HepG2 (cell line): ENCODE data around the gene ARVCF. TPM values are rescaled to one million over a fixed set of nuclear protein-coding genes. Genes with fewer than 3 reads are reported as not detected.

Source experiments
- ATAC-seq: fragments of 200-7000 bp; cut with Tn5 transposase; 3 replicates; pipeline ENCODE4 v1.9.1; 2020; ENCODE audit warnings: mild to moderate bottlenecking, moderate library complexity
- BruUV-seq: library from RNA; stranded (reverse); fragments of 400-500 nt; replicated peaks from 2 replicates; lab custom pipeline; 2021; lab: Mats Ljungman, UMichigan
- CTCF ChIA-PET: fragments of 300-600 bp; formaldehyde crosslinking; extraction: SDS; loops from one replicate; lab custom pipeline; 2021; ENCODE audit warnings: low total read pairs, inconsistent platforms, low intra/inter-chr PET ratio; lab: Yijun Ruan, JAX
- POLR2A ChIA-PET: fragments of 350-600 bp; sonication (Branson Sonifier 250); formaldehyde crosslinking; loops from one replicate; lab custom pipeline; 2020; ENCODE audit warnings: antibody characterized with exemption, inconsistent platforms; lab: Yijun Ruan, JAX
- DNase-seq: peaks from one replicate; pipeline ENCODE4 v3.0.0-alpha.2; 2015; ENCODE audit warnings: low spot score
- FAIRE-seq: peaks from 3 replicates; lab custom pipeline; 2011; peaks lifted over from hg19 to GRCh38; lab: Jason Lieb, UNC
- H2AFZ ChIP-seq: one replicate; pipeline ENCODE4 v1.6.1; 2011; ENCODE audit warnings: low read length, inconsistent platforms
- H3K27ac ChIP-seq: fragments of 300-600 bp; 3 replicates; pipeline ENCODE4 v1.8.0; 2011; ENCODE audit warnings: mixed run types, mild to moderate bottlenecking, mixed read lengths, low read length, inconsistent platforms; ENCODE audit not compliant: insufficient read depth; ENCODE audit errors: extremely low read length
- H3K27me3 ChIP-seq, 2 experiments: fragments of 200-600 bp in 1 of 2; 2 replicates in 1 of 2; 3 replicates in 1 of 2; pipeline versions ENCODE4 v1.6.0 to v1.8.0; 2011; ENCODE audit warnings: low read length in 2 of 2, mild to moderate bottlenecking in 2 of 2, moderate library complexity in 2 of 2, inconsistent platforms in 1 of 2; ENCODE audit not compliant: insufficient read depth in 2 of 2, control insufficient read depth in 1 of 2
- H3K36me3 ChIP-seq, 2 experiments: fragments of 200-600 bp in 1 of 2; replicated peaks in 1 of 2; 2 replicates in 1 of 2; 3 replicates in 1 of 2; pipeline versions ENCODE4 v1.5.1 to v1.8.0; 2011; ENCODE audit warnings: low read length in 2 of 2, inconsistent platforms in 1 of 2; ENCODE audit not compliant: insufficient read depth in 2 of 2, control insufficient read depth in 1 of 2
- H3K4me1 ChIP-seq: 2 replicates; pipeline ENCODE4 v1.5.1; 2012; ENCODE audit warnings: low read length, inconsistent platforms; ENCODE audit not compliant: insufficient read depth
- H3K4me2 ChIP-seq: 2 replicates; pipeline ENCODE4 v1.6.0; 2011; ENCODE audit warnings: low read depth, low read length, inconsistent platforms
- H3K4me3 ChIP-seq, 3 experiments: fragments of 200-600 bp in 1 of 3; sonication (generic), shearing (Covaris generic) in 1 of 3; replicated peaks in 1 of 3; 2 replicates each; pipeline ENCODE4 v1.5.1; 2011 to 2016; ENCODE audit warnings: low read length in 3 of 3, inconsistent platforms in 2 of 3, low read depth in 2 of 3, mild to moderate bottlenecking in 2 of 3, control low read depth in 1 of 3, mixed read lengths in 1 of 3; ENCODE audit not compliant: insufficient read depth in 1 of 3
- H3K79me2 ChIP-seq: one replicate; pipeline ENCODE4 v1.6.1; 2011; ENCODE audit warnings: low read length, inconsistent platforms; ENCODE audit not compliant: insufficient read depth
- H3K9ac ChIP-seq: 2 replicates; pipeline ENCODE4 v1.6.0; 2011; ENCODE audit warnings: mild to moderate bottlenecking, low read depth, low read length, inconsistent platforms; ENCODE audit not compliant: insufficient read depth
- H3K9me3 ChIP-seq: 2 replicates; pipeline ENCODE4 v1.5.1; 2012; ENCODE audit warnings: mild to moderate bottlenecking, low read length
- H4K20me1 ChIP-seq: 2 replicates; pipeline ENCODE4 v1.6.0; 2011; ENCODE audit warnings: inconsistent platforms, mild to moderate bottlenecking, low read length, moderate library complexity; ENCODE audit not compliant: insufficient read depth
- ISX ChIP-seq: sonication (generic); formaldehyde crosslinking; conservative IDR thresholded peaks from 2 replicates; pipeline ENCODE4 v1.5.0; 2020; ENCODE audit warnings: missing genetic modification reagents
- MEIS2 ChIP-seq: sonication (generic); formaldehyde crosslinking; IDR thresholded peaks from 2 replicates; pipeline ENCODE4 v1.9.0; 2021; ENCODE audit warnings: mild to moderate bottlenecking, missing genetic modification reagents
- POLR2A ChIP-seq, 2 experiments: IDR thresholded peaks; 2 replicates each; pipeline ENCODE4 v1.6.1; 2011; ENCODE audit warnings: low read depth in 2 of 2, low read length in 2 of 2, mild to moderate bottlenecking in 1 of 2, moderate library complexity in 1 of 2; ENCODE audit not compliant: insufficient read depth in 1 of 2
- POLR2AphosphoS2 ChIP-seq: IDR thresholded peaks from 2 replicates; pipeline ENCODE4 v1.6.1; 2011; ENCODE audit warnings: low read depth, low read length, improper control_type of control experiment
- SIX1 ChIP-seq: sonication (generic); formaldehyde crosslinking; IDR thresholded peaks from 2 replicates; pipeline ENCODE4 v1.4.0; 2020; ENCODE audit warnings: missing genetic modification reagents, borderline replicate concordance
- ZNF350 ChIP-seq: sonication (generic); formaldehyde crosslinking; IDR thresholded peaks from 2 replicates; pipeline ENCODE4 v1.4.0; 2020; ENCODE audit warnings: mild to moderate bottlenecking, low read depth, missing genetic modification reagents, borderline replicate concordance
- ZNF660 ChIP-seq: sonication (generic); formaldehyde crosslinking; IDR thresholded peaks from 2 replicates; pipeline ENCODE4 v1.5.1; 2020; ENCODE audit warnings: mild to moderate bottlenecking, low read depth, missing genetic modification reagents, borderline replicate concordance
- WGBS: methylation state at CpG from one replicate; pipeline ENCODE4 v1.1.6; 2017; ENCODE audit warnings: low lambda C conversion rate; 5-methylcytosine and 5-hydroxymethylcytosine counted together
- in situ Hi-C: cut with HindIII; loops from 2 replicates; pipeline ENCODE4 v1.10.0; 2017; ENCODE audit warnings: low pct_unique_long_range_greater_than_20kb; ENCODE audit not compliant: extremely low pct_ligation_motif_present
- intact Hi-C: fragments of 100-400 bp; cut with micrococcal nuclease; formaldehyde crosslinking; loops from one replicate; pipeline ENCODE4 v1.10.0; 2022; ENCODE audit not compliant: unreplicated experiment
- polyA plus RNA-seq, 8 experiments: library from polyadenylated mRNA; depleted of rRNA in 3 of 8; stranded (reverse) in 7 of 8; unstranded in 1 of 8; fragments of >200 nt; fragmentation: Illumina TruSeq in 4 of 8; extraction: Trizol in 4 of 8; gene quantifications; 2 replicates each; pipeline versions ENCODE4 v1.2.1 to v1.2.3, GENCODE V29; 2011 to 2016; ENCODE audit warnings: low read depth in 4 of 8, missing spikeins in 1 of 8, mixed read lengths in 1 of 8; ENCODE audit not compliant: insufficient read depth in 1 of 8
- total RNA-seq, 5 experiments: library from RNA; depleted of rRNA; stranded (reverse); fragments of >200 nt; fragmentation: Illumina TruSeq; extraction: Trizol; gene quantifications; 2 replicates each; pipeline ENCODE4 v1.2.3, GENCODE V29; 2016; ENCODE audit warnings: low read depth in 1 of 5
- TF ChIP-seq, protein P1 (sequence below): sonication (generic); formaldehyde crosslinking; IDR thresholded peaks from 2 replicates; pipeline ENCODE4 v1.4.0; 2020; ENCODE audit warnings: mild to moderate bottlenecking, missing genetic modification reagents

The ARVCF gene
- total and polyA plus RNA-seq, 2 of the 13 experiments (the other 11 are each of a cell fraction or from before 2014, with no cell fraction given), result 16.4 to 17.7 TPM

DNA sequence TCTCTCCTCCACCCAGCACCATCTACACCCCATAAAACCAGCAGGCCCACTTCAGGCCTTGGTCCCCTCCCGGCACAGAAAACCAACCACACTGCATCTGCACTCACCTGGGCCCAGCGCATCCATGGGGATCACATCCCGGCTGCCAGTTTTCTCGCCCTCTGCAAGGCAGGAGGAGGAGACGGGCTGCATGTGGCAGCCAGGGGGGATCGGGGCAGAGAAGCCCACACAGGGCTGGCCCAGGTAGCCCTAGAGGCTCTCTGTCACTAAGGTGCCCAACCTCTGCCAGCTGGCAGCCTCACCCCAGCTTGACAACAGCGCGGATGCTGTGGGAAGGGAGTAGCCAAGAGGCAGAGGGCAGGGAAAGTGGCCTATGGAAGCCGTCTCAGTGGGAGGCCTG, 44.4 kb downstream of the ARVCF start:
- Histone ChIP-seq H3K27ac (peak overlapping the region; percentile 79), H3K4me1 (peaks cover 44% of the 10 kb centered on the region), H3K4me2 (no peak overlapping the region), H2AFZ (no peak overlapping the region), H3K9ac (no peak overlapping the region), H3K79me2 (no peaks in the 10 kb centered on the region), H3K4me3 (no peak overlapping the region), H3K36me3 (peaks cover 7 to 16% of the 10 kb centered on the region in 2 experiments; a peak in 4 of 5 replicates), H3K27me3 (no peaks in the 10 kb centered on the region), H3K9me3 (no peaks in the 10 kb centered on the region), H4K20me1 (no peaks in the 10 kb centered on the region)
- no peak for DNase-seq
- WGBS, result 97% methylated on average over 7 of the region's 9 CpGs
- CTCF ChIA-PET, result no interaction called here
- TF ChIP-seq POLR2A (IDR thresholded peaks at IDR 0.05; ENCODE audit: insufficient read depth in 1 of 2, low read depth in 2 of 2, low read length in 2 of 2) (peak in 1 of 2 experiments; percentile 36; a peak in 1 of 4 replicates), ISX (CRISPR knock-in tag) (no peak), MEIS2 (CRISPR knock-in tag) (no peak), POLR2AphosphoS2 (no peak), ZNF660 (CRISPR knock-in tag) (no peak), SIX1 (CRISPR knock-in tag) (no peak), ZNF350 (CRISPR knock-in tag) (no peak)
- TF ChIP-seq, protein P1, sequence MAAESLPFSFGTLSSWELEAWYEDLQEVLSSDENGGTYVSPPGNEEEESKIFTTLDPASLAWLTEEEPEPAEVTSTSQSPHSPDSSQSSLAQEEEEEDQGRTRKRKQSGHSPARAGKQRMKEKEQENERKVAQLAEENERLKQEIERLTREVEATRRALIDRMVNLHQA, result no peak
- intact Hi-C loops (no loop called here), in situ Hi-C loops (loop anchor here (5.0 kb wide), 1 partner anchor 40 kb away; no protein-coding TSS in a partner anchor)
- no peak for FAIRE-seq
- no peak for ATAC-seq
- POLR2A ChIA-PET, result interaction anchor here (0.9 to 3.2 kb wide), 3 partner anchors 10 to 41 kb away, joined by 3 to 12 read pairs (median 11); no protein-coding TSS in a partner anchor
- BruUV-seq, result no TSS peak
